Stimulated activated CD8-positive, alpha-beta memory T cell treated with anti-CD3 and anti-CD28 coated beads, Interleukin-2, amount 100 ng/mL, for 48 hours (primary cell): ENCODE results near the gene ALAS1.

Source experiments
- DNase-seq, 2 donors: peaks; one replicate each; pipeline ENCODE4 v3.0.0-alpha.2; 2020; ENCODE audit warnings: low read depth in 2 of 2

Gene ALAS1

GRCh38 chr3:52248816-52249547 lies 51.0 kb downstream of the ALAS1 start:
- no peak for DNase-seq

GRCh38 chr3:52249683-52250082 lies 51.7 kb downstream of the ALAS1 start:
- DNase-seq, result no peak

- DNase-seq, result no peak
These were observed 52.2 kb downstream of the ALAS1 start for GRCh38 chr3:52250122-52250521.

- peak; percentile 71 to 75 for DNase-seq
These were observed 55.6 kb downstream of the ALAS1 start for GRCh38 chr3:52253314-52254304.

- no peak for DNase-seq
These were observed 56.6 kb downstream of the ALAS1 start for GRCh38 chr3:52254608-52255007.

GRCh38 chr3:52256159-52256558 lies 58.2 kb downstream of the ALAS1 start:
- DNase-seq, result no peak

- no peak for DNase-seq
These were observed 58.7 kb downstream of the ALAS1 start for GRCh38 chr3:52256622-52257021.

GRCh38 chr3:52257911-52258310 lies 60.0 kb downstream of the ALAS1 start:
- DNase-seq, result no peak

GRCh38 chr3:52259035-52259434 lies 61.1 kb downstream of the ALAS1 start:
- no peak for DNase-seq

- no peak for DNase-seq
These were observed 61.5 kb downstream of the ALAS1 start for GRCh38 chr3:52259448-52259847.

- no peak for DNase-seq
These were observed 64.5 kb downstream of the ALAS1 start for GRCh38 chr3:52262447-52262846.
